Motor neuron (in vitro differentiated cells): Measurements from ENCODE around the gene CR2. TPM values are rescaled to one million over a fixed set of nuclear protein-coding genes. Genes with fewer than 3 reads are reported as not detected.
A peak's percentile ranks its signal among the peaks of the same experiment; 100 is the strongest.
"Not testable (repeated sequence)": the region's sequence is repeated elsewhere in the genome, so short reads cannot be mapped to it uniquely, and the experiment has no call there.

Experiments used
- ATAC-seq, 8 experiments: fragments of 200-7000 bp; cut with Tn5 transposase; replicated peaks in 6 of 8; 2 replicates each; pipeline ENCODE4 v1.8.0; 2021; ENCODE audit warnings: mild to moderate bottlenecking in 8 of 8, moderate library complexity in 8 of 8
- H3K27ac ChIP-seq, 2 donors: fragments of 250-450 bp; sonication (Bioruptor Pico); 2 replicates each; pipeline ENCODE4 v1.9.0; 2021; ENCODE audit warnings: antibody characterized with exemption in 2 of 2, mild to moderate bottlenecking in 2 of 2, moderate library complexity in 1 of 2
- H3K4me1 ChIP-seq, 2 donors: fragments of 250-450 bp; sonication (Bioruptor Pico); replicated peaks in 1 of 2; 2 replicates each; pipeline ENCODE4 v1.6.1; 2021; ENCODE audit warnings: antibody characterized with exemption in 2 of 2, mild to moderate bottlenecking in 2 of 2, moderate library complexity in 1 of 2
- H3K4me3 ChIP-seq, 5 donors: fragments of 250-450 bp; sonication (Bioruptor Pico); 2 replicates each; pipeline ENCODE4 v1.9.0; 2021; ENCODE audit warnings: antibody characterized with exemption in 5 of 5, mild to moderate bottlenecking in 5 of 5, moderate library complexity in 4 of 5
- WGBS, 10 experiments: fragments of 450-650 bp; shearing (Covaris generic); methylation state at CpG; one replicate each; pipeline ENCODE4 v1.0.0; 2022; 5-methylcytosine and 5-hydroxymethylcytosine counted together
- in situ Hi-C, 9 experiments: fragments of 400-800 bp; cut with MboI; loops; one replicate each; pipeline ENCODE4 v1.15.0; 2021; ENCODE audit warnings: low sequenced_read_pairs in 9 of 9, low pct_unique_long_range_greater_than_20kb in 2 of 9; ENCODE audit not compliant: unreplicated experiment in 9 of 9
- total RNA-seq, 8 experiments: library from RNA; unstranded; fragments of 300-600 nt; gene quantifications; 2 replicates each; pipeline versions ENCODE4 v1.2.3 to v1.2.4, GENCODE V29; 2022

The CR2 gene
- total RNA-seq, 8 experiments from 2014 or later, result 0.95 TPM; not detected in 7

DNA sequence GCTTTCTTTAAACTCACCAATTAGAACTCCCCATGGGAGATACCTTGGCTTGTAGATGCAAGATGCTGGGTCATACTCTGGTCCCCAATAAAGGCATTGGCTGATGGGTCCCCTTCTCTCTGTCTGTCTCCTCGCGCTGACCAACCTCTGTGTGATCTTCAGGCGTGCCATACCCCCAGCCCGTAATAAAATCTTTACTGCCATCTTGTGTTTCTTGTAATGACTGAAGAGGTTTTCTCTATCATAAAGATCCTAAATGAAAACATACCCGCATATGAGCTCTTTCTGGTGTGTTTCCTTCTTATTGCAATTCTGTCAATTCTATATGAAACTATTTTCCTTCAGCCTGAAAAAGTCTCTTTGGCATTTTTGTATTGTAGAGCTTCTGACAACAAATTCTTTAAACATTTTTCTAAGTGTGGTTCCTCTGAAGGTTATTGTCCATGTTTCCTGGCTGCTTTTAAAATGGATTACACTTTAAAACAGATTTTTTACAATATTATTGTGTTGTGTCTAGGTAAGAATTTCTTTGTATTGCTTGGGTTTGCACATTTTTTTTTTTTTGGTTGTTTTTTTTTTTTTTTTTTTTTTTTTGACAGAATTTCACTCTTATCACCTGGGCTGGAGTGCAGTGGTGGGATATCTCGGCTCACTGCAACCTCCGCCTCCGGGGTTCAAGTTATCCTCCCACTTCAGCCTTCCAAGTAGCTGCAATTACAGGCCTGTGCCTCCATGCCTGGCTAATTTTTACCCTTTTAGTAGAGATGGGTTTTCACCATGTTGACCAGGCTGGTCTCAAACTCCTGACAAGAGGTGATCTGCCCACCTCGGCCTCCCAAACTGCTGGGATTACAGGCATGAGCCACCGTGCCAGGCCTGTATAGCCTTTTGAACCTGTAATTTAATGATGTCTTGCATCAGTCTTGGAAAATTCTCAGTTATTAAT lies 66.5 kb downstream of the CR2 start:
- 53 to 100% (median 90%) methylated on average over 1 to 9 of the region's 10 CpGs for WGBS, 10 experiments
- H3K4me3 ChIP-seq, H3K27ac ChIP-seq, H3K4me1 ChIP-seq, in situ Hi-C loops, ATAC-seq: not testable (repeated sequence)

DNA sequence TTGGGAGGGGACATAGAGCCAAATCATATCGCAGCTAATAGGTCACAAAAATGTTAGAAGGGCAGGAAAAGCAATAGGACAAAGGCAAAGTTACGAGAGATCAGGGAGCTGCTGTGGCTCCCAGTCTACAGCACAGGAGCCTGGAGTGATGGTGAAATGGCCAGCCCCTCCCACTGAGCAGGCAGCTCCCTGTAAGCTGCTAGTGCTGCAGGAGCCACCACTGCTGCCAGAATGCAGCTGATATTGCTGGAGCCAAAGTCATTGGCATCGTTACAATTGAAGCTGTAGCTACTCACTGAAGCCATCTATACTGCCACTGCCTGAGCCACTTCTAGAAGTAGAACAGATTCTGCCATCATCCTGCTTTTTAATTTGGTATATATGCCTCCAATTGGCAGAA lies 71.1 kb downstream of the CR2 start:
- H3K27ac ChIP-seq, ATAC-seq, in situ Hi-C loops, H3K4me1 ChIP-seq, H3K4me3 ChIP-seq: not testable (repeated sequence)
- WGBS, 10 experiments, result 100% methylated on average over 1 of the region's 3 CpGs; no CpG with 5 or more reads in 9 of the 10 experiments

DNA sequence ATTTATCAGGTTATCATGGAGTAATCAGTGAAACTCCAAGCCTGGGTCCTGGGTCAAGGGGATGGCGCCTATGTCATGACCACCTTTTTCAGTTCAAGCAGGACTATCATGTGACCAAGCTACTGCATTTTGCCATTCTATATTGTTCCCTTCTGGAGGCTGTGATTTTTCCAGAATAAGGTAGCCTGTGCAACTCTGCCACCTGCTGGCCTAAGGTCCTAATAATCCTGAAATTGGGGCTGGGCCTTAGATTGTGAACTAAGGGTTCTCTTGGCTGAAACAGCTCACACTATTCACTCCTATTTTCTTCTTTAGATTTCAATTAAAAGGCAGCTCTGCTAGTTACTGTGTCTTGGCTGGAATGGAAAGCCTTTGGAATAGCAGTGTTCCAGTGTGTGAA lies 74.3 kb downstream of the CR2 start:
- ATAC-seq, result peak; percentile 11 to 88 (median 50)
- in situ Hi-C loops, H3K4me1 ChIP-seq, H3K4me3 ChIP-seq, H3K27ac ChIP-seq: not testable (repeated sequence)
- no CpG with 5 or more reads among the region's 1 CpG for WGBS, 10 experiments

DNA sequence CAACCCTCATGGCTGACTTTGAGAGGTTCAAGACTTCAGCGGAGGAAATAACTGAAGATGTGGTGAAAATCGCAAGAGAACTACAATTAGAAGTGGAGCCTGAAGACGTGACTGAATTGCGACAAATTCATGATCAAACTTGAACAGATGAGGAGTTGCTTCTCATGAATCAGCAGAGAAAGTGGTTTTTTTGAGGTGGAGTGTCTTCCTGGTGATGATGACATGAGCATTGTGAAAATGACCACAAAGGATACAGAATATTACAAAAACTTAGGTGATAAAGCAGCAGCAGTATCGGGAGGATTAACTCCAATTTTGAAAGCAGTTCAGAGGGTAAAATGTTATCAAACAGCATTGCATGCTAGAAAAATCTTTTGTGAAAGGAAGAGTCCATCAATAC lies 82.1 kb downstream of the CR2 start:
- H3K4me3 ChIP-seq, in situ Hi-C loops, H3K4me1 ChIP-seq, H3K27ac ChIP-seq, ATAC-seq: not testable (repeated sequence)
- WGBS, 10 experiments, result no CpG with 5 or more reads among the region's 5 CpGs

Other genes starting within 250 kb of the CR2 start
- 100 to 1,000 TPM in 1 of 8 experiments, 10 to 100 TPM in 2, 1 to 10 TPM in 5; 4.6 to 949 (median 9.0) TPM for gene CD55, start 132.7 kb upstream of the CR2 start, total RNA-seq
- 1 to 10 TPM in 1 of 8 experiments, under 1 TPM in 5, not detected in 2; 0.05 to 1.1 (median 0.25) TPM for gene CR1, start 41.8 kb downstream of the CR2 start, total RNA-seq
- not detected for gene CR1L, start 190.8 kb downstream of the CR2 start, total RNA-seq